Stimulated activated CD8-positive, alpha-beta memory T cell treated with anti-CD3 and anti-CD28 coated beads, Interleukin-4, amount 100 ng/mL, for 4 hours (primary cell): ENCODE measurements around the gene TANK.
"Not testable (repeated sequence)": the region's sequence is repeated elsewhere in the genome, so short reads cannot be mapped to it uniquely, and the experiment has no call there.

Experiments used
- DNase-seq, 2 donors: peaks; one replicate each; pipeline ENCODE4 v3.0.0-alpha.2; 2020; ENCODE audit warnings: low read depth in 2 of 2, low spot score in 1 of 2

Gene TANK

GRCh38 chr2:161269111-161269510 is 108.9 kb downstream of the TANK start:
- no peak for DNase-seq

- no peak for DNase-seq
Measured at GRCh38 chr2:161273038-161273760, 113.0 kb downstream of the TANK start.

GRCh38 chr2:161278564-161279229 is 118.5 kb downstream of the TANK start:
- peak in 1 of 2 donors; percentile 1 for DNase-seq

GRCh38 chr2:161279230-161279815 is 119.1 kb downstream of the TANK start:
- not testable (repeated sequence) for DNase-seq

GRCh38 chr2:161280906-161281323 is 120.7 kb downstream of the TANK start:
- DNase-seq: not testable (repeated sequence)

GRCh38 chr2:161281615-161282310 is 121.5 kb downstream of the TANK start:
- not testable (repeated sequence) for DNase-seq

- DNase-seq: not testable (repeated sequence)
Measured at GRCh38 chr2:161282311-161282644, 122.0 kb downstream of the TANK start.

GRCh38 chr2:161283926-161284325 is 123.7 kb downstream of the TANK start:
- no peak for DNase-seq
